ENCODE data around the gene TYW1B. TPM values are rescaled to one million over a fixed set of nuclear protein-coding genes. Genes with fewer than 3 reads are reported as not detected.
"Not testable (repeated sequence)": the region's sequence is repeated elsewhere in the genome, so short reads cannot be mapped to it uniquely, and the experiment has no call there.

Gene TYW1B
- total RNA-seq, 1 donor from 2014 or later: 5.0 TPM

DNA sequence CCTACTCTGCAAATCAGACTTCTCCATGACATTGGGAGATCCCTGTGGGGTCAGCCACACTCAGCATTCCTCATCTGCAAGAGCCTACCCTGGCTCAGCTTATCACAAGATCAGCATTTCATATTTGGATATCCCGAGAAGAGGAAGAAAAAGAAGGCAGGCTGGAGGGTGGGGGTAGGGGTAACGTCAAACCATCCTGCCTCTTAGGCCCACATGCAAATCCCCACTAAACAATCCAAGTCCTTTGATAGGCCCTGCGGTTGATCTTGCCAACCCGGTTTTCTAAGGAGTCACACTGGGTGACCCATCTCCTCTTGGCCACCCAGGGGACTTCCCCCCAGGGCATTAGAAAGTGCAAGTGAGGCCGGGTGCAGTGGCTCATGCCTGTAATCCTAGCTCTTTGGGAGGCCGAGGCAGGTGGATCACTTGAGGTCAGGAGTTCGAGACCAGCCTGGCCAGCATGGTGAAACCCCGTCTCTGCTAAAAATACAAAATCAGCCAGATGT, 287.8 kb downstream of the TYW1B start:
- Mint-ChIP-seq H3K36me3 (ENCODE audit: unreplicated experiment) (no peaks in the 10 kb centered on the region), H3K4me3 (ENCODE audit: unreplicated experiment) (no peak overlapping the region), H3K9me3 (ENCODE audit: unreplicated experiment) (no peaks in the 10 kb centered on the region), H3K27ac (ENCODE audit: unreplicated experiment) (no peak overlapping the region), H3K4me1 (ENCODE audit: low read depth, unreplicated experiment) (no peaks in the 10 kb centered on the region), H3K27me3 (ENCODE audit: unreplicated experiment) (peaks cover 2% of the 10 kb centered on the region)
- no peak for DNase-seq
- TF ChIP-seq, protein P1, sequence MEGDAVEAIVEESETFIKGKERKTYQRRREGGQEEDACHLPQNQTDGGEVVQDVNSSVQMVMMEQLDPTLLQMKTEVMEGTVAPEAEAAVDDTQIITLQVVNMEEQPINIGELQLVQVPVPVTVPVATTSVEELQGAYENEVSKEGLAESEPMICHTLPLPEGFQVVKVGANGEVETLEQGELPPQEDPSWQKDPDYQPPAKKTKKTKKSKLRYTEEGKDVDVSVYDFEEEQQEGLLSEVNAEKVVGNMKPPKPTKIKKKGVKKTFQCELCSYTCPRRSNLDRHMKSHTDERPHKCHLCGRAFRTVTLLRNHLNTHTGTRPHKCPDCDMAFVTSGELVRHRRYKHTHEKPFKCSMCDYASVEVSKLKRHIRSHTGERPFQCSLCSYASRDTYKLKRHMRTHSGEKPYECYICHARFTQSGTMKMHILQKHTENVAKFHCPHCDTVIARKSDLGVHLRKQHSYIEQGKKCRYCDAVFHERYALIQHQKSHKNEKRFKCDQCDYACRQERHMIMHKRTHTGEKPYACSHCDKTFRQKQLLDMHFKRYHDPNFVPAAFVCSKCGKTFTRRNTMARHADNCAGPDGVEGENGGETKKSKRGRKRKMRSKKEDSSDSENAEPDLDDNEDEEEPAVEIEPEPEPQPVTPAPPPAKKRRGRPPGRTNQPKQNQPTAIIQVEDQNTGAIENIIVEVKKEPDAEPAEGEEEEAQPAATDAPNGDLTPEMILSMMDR (IDR thresholded peaks at IDR 0.05; ENCODE audit: partially characterized antibody, unreplicated experiment): no peak

DNA sequence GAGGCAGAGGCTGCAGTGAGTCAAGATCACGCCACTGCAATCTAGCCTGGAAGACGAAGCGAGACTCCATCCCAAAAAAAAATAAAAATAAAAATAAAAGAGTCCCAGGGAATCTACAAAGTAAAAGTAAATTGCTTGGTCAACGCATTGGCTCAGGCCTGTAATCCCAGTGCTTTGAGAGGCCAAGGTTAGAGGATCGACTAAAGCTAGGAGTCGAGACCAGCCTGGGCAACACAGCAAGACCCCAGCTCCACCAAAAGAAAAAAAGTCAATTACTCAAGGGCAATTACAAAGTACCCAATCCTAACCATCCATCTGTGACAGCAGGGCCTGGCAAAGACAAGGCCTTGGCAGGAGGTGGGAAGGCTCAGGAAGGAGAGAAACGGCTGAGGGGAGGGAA, 288.3 kb downstream of the TYW1B start:
- DNase-seq: no peak
- Mint-ChIP-seq H3K4me3 (ENCODE audit: unreplicated experiment) (no peak overlapping the region), H3K4me1 (ENCODE audit: low read depth, unreplicated experiment) (no peaks in the 10 kb centered on the region), H3K27ac (ENCODE audit: unreplicated experiment) (no peak overlapping the region), H3K27me3 (ENCODE audit: unreplicated experiment) (peaks cover 2% of the 10 kb centered on the region), H3K36me3 (ENCODE audit: unreplicated experiment) (no peaks in the 10 kb centered on the region), H3K9me3 (ENCODE audit: unreplicated experiment) (no peaks in the 10 kb centered on the region)
- TF ChIP-seq, protein P1 (IDR thresholded peaks at IDR 0.05; ENCODE audit: partially characterized antibody, unreplicated experiment): no peak

DNA sequence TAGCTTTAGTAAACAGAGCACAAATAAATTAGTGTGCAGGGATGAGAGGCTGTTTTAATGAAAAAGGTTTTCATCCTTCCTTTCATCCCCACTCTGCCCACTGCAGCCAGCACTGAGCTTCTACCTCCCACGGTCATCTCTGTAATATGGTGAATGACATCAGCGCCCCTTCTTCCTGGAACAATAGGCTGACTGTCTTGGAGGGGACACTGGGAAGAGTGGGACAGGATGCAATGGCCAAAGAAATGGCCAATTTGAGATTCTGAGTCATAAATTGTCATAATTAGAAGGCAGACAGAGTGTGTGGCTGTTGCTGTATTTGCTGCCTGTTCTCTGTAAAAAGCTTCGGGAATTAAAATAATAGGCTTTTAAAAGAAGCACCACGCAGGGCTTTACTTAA, 289.1 kb downstream of the TYW1B start:
- no peak overlapping the region for H3K27ac Mint-ChIP-seq (ENCODE audit: unreplicated experiment)
- no peak for DNase-seq
- H3K9me3 Mint-ChIP-seq (ENCODE audit: unreplicated experiment): no peaks in the 10 kb centered on the region
- no peak overlapping the region for H3K4me3 Mint-ChIP-seq (ENCODE audit: unreplicated experiment)
- H3K4me1 Mint-ChIP-seq (ENCODE audit: low read depth, unreplicated experiment): no peaks in the 10 kb centered on the region
- TF ChIP-seq, protein P1 (IDR thresholded peaks at IDR 0.05; ENCODE audit: partially characterized antibody, unreplicated experiment): no peak
- H3K27me3 Mint-ChIP-seq (ENCODE audit: unreplicated experiment): peaks cover 2% of the 10 kb centered on the region
- H3K36me3 Mint-ChIP-seq (ENCODE audit: unreplicated experiment): no peaks in the 10 kb centered on the region

DNA sequence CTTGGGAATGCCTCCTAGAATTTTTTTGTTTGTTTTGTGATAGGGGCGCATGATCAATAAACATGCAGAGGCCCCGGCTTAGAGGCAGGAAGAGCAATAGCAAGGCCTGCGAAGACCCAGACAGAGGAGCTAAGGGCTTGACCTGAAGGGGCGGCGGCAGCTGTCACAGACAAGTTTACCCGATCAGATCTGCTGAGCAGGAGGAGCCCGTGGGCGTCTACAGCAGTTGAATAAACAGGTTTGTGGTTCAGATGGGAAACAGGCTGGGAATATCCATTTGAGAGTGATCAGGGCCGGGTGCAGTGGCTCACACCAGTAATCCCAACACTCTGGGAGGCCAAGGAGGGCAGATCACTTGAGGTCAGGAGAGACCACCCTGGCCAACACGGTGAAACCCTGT, 289.9 kb downstream of the TYW1B start:
- Mint-ChIP-seq H3K4me1 (ENCODE audit: low read depth, unreplicated experiment) (no peaks in the 10 kb centered on the region), H3K36me3 (ENCODE audit: unreplicated experiment) (no peaks in the 10 kb centered on the region), H3K9me3 (ENCODE audit: unreplicated experiment) (no peaks in the 10 kb centered on the region), H3K27me3 (ENCODE audit: unreplicated experiment) (peaks cover 2% of the 10 kb centered on the region), H3K4me3 (ENCODE audit: unreplicated experiment) (no peak overlapping the region), H3K27ac (ENCODE audit: unreplicated experiment) (no peak overlapping the region)
- DNase-seq: no peak
- TF ChIP-seq, protein P1 (IDR thresholded peaks at IDR 0.05; ENCODE audit: partially characterized antibody, unreplicated experiment): no peak

DNA sequence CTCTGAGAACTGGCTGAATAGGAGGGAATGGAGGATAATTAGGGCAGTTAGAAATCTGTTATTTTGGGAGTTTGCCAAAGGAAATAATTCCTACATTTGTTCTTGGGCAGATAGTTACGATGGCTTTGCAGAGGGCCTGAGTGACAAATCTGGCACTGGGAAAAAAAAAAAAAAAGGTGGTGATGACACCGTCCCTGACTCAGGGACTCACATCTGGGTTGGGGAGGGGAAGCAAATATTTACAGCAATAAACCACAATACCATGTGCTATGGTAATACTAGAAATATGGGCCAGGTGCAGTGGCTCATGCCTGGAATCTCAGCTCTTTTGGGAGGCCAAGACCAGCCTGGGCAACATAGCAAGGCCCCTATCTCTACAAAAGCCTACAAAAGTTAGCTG, 292.0 kb downstream of the TYW1B start:
- not testable (repeated sequence) for H3K27ac Mint-ChIP-seq (ENCODE audit: unreplicated experiment); H3K4me3 Mint-ChIP-seq (ENCODE audit: unreplicated experiment); H3K27me3 Mint-ChIP-seq (ENCODE audit: unreplicated experiment); H3K4me1 Mint-ChIP-seq (ENCODE audit: low read depth, unreplicated experiment); H3K9me3 Mint-ChIP-seq (ENCODE audit: unreplicated experiment); H3K36me3 Mint-ChIP-seq (ENCODE audit: unreplicated experiment); DNase-seq

DNA sequence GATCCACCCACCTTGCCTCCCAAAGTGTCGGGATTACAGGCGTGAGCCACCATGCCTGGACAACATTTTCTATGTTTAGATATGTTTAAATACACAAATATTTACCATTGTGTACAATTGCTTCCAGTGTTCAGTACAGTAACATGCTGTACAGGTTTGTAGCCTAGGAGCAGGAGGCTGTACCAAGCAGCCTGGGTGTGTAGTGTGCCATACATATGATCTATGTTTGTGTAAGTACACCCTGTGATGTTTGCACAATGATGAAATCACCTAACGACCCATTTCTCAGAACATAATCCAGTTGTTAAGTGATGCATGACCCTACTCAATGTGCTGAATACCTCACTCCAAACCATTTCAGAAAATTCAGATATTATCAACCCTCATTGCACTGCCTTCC, 297.0 kb downstream of the TYW1B start:
- H3K4me1 Mint-ChIP-seq (ENCODE audit: low read depth, unreplicated experiment); H3K27ac Mint-ChIP-seq (ENCODE audit: unreplicated experiment); H3K4me3 Mint-ChIP-seq (ENCODE audit: unreplicated experiment); H3K9me3 Mint-ChIP-seq (ENCODE audit: unreplicated experiment); DNase-seq; H3K36me3 Mint-ChIP-seq (ENCODE audit: unreplicated experiment); H3K27me3 Mint-ChIP-seq (ENCODE audit: unreplicated experiment): not testable (repeated sequence)

Small RNA genes within 50 kb of the gene (microRNA-seq; reads per million reads assigned to microRNA genes)
- gene MIR4650-2 (ENCODE audit: unreplicated experiment): not detected

Other genes with a start within 250 kb of the TYW1B start
- gene POM121, start 96.9 kb upstream of the TYW1B start, total RNA-seq (ENCODE audit: unreplicated experiment): 50.9 TPM
- 2.9 TPM for gene TRIM74, start 141.3 kb upstream of the TYW1B start, total RNA-seq (ENCODE audit: unreplicated experiment)
- not detected for gene SPDYE8, start 201.6 kb upstream of the TYW1B start, total RNA-seq (ENCODE audit: unreplicated experiment)
- 0.25 TPM for gene SPDYE11, start 229.7 kb upstream of the TYW1B start, total RNA-seq (ENCODE audit: unreplicated experiment)